Suppressor macrophage (primary cell): Measurements from ENCODE around the gene CIAPIN1.

ENCODE experiments used
- DNase-seq, 4 experiments: peaks; one replicate each; pipeline ENCODE4 v3.0.0-alpha.2; 2020 to 2022
- total RNA-seq, 17 experiments: gene quantifications; one replicate each; lab custom pipeline; 2026; ENCODE audit warnings: mixed read lengths in 6 of 17, inconsistent platforms in 3 of 17; lab: John Stamatoyannopoulos, UW

The CIAPIN1 gene
- total RNA-seq, result 18.0 to 40.8 (median 26.9) reads per million in 17 experiments

DNA sequence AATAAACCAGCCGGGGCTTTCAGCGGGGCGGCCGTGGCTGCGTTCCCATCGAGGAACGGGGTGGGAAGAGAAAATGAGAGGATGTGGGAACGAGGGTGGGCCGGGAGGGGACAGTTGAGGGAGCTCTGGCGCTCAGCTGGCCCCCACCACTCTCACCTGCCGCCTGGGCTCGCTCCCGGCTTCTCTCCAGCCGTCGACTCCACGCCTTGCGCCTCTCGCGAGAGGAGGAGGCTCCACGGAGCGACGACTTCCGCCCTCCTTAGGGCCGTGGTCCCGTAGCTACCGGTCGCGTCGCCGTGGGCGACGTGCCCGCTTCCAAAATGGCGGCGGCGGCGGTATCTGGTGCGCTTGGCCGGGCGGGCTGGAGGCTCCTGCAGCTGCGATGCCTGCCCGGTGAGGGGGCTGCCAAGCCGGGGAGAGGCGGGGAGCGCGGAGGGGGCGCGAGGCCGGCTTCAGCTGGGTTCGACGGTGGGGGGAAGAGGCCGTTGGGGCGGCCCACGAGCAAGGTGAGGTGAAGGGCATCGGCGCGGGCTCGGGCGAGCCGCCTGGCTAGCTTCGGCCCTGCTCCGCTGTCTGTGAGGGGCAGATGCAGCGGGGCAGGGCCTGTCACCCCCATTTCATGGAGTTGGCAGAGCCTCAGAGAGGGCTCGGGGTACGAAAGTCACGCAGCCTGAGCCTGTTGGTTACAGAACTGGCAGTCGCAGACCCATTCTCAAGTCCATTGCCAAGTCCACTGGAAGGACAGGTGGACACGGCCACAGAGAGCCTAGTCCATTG, at the start of gene CIAPIN1, which contains the start of gene COQ9:
CIAPIN1 (minus strand) TSS at position 200 of the 777 bp plus-strand sequence. CDS start 6,457 bp downstream, outside the sequence.
COQ9 (plus strand) TSS at position 294 of the 777 bp plus-strand sequence; CDS start at position 321, 27 bp downstream.
- peak; percentile 94 to 98 (median 97) for DNase-seq

DNA sequence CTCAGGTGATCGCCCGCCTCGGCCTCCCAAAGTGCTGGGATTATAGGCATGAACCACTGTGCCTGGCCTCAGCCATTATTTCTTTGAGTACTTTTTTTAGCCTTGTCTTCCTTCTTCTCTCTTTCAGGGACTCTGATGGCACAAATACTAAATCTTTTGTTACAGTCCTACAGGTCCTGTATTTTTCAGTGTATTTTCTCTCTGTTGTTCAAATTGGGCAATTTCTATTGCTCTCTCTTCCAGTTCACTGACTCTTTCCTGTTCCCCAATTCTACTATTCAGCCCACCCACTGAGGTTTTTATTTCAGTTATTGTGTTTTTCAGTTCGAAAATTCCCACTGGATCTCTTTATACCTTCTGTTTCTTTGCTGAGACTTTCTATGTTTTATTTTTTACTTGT, 46.6 kb upstream of the CIAPIN1 start:
- DNase-seq, result no peak

DNA sequence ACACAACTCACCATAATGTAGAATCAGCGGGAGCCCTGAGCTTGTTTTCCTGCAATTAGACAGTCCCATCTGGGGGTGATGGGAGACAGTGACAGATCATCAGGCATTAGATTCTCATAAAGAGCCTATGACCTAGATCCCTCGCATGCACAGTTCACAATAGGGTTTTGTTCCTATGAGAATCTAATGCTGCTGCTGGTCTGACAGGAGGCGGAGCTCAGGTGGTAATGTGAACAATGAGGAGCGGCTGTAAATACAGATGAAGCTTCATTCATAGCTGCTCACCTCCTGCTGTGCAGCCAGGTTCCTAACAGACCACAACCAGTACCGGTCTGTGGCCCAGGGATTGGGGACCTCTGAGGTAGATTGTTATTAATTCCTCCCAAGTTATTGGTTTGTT, 42.0 kb upstream of the CIAPIN1 start:
- DNase-seq, result no peak

DNA sequence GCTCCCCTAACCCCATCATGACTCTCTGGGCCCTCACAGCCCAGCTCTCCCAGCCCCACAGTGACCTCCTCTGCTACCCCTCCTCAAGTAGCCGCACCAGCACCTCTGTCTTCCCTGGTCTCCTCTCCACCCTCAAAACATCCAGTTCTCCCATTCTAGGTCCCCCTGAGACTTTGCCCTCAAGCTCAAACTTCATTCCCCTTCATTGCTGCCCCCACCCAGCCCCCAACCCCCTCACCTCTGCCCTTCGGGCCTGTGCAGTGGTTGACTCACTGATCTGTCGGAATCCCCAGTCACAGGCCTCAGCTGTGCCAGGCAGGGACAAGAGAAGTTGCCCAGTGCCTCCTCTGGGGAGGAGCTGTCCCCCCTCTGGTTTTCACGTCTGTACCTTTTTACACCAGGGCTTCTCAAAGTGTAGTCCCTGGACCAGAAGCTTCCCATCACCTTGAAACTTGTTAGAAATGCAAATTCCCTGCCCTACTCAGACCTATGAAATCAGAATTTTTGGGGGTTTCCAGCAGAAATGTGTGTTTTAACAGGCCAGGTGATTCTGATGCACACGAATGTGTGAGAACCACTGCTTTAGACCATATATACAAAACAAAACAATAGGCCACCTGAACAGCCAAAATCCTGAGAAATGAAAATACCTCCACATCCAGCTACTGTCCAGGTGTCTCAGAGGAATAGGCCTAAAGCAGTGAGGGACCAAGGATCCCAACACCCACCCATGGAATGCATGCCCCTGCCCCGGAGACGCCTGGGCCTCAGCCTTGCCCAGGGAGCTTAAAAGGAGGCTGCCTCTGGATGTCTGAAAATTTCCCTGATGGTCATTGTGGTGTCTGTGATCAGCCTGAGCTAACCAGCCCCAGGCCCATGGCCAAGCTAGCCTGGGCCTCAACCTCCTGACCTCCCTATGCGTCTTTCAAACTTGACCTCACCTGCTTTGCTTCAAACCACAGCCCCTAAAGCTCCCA, 40.0 kb upstream of the CIAPIN1 start:
- no peak for DNase-seq

DNA sequence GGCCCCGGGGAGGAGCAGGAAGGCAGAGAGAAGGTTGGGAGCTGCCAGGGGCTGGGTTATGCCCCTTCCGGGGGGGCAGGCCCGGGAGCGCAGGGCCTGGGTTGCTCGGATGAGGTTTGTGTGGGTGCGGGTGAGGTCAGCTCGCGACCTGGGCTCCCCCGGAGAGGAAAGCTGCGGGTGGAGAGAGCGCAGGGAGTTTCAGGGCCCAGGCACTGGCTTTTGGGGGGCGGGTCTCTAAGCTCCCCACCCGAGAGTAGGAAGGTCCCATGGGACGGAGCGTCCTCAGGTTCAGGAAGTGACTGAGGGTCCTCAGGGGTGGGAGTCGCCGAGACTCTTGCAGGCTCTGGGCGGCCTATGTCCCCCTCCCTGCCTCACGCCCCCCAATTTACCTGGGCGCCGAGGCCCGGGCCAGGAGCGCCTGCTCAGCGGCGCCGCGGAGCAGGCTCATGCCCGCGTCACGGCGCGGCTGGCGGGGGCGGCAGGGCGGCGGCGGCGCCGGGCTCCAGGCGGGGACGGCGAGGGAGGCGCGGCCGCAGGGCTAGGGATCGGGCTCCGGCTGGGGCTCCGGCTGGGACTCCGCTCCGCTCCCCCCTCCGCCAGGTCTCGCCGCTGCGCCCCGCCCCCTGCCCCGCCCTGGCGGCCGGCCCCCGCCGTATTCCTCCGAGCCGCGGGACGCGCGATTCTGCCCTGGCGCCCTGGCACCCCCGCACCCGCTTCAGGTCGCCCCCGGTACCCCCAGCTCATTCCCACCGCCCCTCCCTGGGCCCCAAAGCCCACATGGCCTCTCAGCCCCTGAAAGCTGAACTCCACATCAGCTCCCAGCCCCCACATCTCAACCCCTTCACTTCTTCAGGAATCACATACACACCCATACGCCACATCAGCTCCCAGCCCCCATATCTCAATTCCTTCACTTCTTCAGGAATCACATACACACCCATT, 39.0 kb upstream of the CIAPIN1 start, which contains the start of gene DOK4:
DOK4 (minus strand) TSS at position 578 of the 942 bp plus-strand sequence. CDS start 6,986 bp downstream, outside the sequence.
- DNase-seq, result peak; percentile 52 to 91 (median 73)

DNA sequence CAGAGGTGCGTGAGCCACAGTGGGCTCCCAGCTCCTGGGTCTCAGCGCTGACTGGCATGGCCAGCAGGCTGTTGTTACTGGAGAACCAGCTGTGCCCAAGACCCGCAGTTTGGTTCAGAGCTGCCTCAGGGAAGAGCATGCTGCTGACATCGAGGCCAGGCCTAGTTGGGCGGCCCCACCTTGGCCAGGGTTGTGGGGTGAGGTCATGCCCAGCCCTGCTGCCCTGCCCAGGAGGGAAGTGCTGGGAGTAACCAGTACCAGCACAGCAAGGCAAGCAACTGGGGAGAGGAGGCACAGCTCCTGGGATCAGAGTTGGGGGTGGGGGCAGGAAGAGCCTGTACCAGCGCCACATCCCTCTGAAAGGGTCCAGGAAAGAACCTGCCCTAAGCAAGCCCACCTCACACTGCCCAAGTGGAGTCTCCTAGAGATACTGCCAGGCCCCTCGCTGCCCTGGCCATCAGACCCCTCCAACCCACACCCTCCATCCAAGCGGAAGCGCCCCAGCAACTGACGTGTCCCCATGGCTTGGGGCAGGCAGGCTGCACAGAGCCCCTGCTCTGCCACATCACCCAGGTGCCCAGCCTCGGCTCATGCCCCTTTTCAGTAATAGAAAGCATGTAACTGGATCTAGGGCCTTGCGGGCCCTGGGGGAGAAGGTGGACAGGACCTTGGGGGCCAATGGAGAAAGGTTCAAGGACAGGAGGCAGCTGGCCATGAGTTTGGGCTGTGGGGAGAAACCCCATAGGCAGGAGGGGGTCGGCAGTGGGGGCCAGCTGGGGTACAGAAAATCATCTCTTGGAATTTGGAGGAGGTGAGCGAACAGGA, 38.1 kb upstream of the CIAPIN1 start:
- no peak for DNase-seq

DNA sequence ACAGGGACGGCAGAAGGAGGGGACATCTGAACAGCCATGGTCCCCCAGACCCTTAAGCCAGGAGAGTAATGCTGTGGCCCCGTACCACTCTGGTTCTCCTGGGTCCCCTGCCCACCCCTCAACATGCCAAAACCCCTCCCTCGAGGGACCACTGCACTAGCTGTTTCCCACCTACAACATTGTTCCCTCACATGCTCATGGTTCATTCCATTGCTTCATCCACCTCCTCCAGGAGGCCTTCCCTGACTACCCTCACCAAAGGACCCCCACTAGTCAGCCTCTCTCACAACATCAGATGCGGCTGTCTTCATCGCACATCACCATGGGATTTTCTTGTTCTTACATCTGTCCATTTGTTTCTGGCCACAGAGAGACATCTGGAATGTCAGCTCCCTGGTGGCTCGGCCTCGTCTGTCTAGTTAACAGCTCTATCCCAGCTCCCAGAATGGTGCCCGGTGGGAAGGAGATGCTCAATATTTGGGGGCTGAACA, 37.4 kb upstream of the CIAPIN1 start:
- DNase-seq, result no peak

DNA sequence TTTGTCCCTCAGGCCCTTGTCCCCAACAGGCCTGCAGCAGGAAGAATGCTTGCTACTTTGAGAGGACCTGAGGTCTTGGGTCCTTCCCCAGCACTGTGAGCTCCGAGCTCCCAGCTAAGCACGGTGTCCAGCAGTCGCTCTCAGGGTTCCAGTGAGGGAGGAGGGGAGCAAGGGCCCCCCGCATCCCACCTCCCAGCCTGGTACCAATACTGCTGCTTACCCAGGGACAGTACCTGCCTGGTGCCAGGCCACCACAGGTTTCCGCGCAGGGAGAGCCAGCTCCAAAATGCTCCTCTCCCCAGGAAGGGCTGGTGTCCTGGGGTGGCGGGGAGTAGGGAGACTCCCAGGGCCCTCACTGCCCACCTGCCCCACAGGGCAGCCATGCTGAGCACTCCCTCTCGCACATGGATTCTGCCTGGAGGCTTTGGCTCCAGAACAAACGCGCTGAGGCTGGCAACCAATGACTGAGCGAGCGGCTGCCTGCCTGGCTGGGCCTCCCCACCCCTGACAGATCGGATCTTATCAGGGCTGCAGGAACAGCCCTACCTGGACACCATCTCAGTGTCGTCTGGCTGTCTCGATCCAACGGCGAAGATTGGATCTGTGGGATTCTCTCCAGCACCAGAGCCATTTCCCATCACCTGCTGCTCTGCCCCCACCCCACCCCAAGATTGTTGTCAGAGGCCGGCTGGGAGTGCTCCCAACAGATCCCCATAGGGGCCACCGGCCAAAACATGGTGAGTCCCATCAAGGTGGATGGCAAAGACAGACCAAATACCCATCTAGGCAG, 36.7 kb upstream of the CIAPIN1 start:
- DNase-seq, result no peak

DNA sequence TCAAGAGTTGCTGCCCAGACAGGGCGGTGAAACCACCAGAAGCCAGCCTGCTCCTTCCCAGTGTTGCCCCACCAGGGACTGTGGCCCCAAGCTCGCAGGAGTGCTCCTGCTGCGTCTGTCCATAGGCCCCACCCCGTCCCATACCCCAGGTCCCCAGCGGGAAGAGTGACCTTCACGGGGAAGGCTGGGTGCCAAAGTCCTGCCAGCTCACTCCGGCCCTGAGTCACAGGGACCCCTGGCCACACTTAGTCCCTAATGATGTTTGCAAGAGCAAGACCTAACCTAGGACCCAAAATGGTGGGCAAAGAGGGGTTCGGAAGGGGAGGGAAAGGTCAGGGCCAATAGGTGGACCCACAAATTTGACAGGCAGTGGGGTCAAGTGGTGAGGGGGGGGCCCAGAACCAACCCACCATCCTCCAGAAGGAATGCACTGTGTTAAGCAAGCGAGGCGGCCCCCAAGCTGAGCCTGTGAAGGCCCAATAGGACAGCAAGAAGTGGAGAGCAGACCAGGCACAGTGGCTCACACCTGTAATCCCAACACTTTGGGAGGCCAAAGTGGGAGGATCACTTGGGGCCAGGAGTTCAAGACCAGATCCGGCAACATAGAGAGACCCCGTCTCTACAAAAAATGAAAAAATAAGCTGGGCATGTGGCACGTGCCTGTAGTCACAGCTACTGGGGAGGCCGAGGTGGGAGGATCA, 35.8 kb upstream of the CIAPIN1 start:
- no peak for DNase-seq

DNA sequence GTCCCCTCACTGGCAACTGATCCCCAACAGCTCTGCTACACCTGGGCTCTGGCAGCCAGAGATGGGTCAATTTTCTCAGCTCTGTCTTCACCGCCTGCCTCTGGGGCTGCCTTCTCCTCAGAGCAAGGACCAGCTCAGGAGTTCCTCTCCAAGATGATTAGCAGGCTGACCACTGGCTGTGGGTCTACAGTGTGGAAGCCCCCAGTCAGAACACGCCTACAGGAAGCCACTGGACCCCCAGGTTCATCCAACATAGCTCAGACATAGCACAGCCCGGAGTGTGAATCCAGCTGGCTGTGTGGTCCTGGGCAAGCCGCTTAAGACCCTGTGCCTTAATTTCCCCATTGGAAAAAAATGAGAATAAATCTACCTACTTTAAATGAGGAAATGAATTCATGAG, 34.2 kb upstream of the CIAPIN1 start:
- no peak for DNase-seq

DNA sequence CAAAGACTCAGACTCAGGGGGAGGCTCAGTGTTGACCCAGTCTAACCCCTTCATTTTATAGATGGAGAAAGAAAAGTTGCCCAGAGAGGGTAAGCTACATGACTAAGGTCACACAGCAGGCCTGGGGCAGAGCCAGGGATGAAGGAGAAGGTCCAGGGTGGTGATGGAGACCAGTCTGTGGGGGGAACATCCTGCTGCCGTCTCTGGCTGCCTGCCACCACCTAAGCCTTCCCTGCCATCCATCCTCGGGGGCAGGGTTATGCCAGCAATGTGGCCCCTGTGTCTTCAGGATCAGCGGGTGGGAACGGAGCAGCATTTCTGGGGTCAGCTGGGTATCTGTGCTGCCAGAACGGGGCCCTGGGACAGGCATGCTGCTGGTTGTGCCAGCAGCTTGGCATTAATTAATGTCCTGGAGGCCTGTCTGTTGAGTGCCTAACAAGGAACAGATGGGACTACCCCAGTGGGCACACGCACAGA, 33.6 kb upstream of the CIAPIN1 start:
- no peak for DNase-seq

DNA sequence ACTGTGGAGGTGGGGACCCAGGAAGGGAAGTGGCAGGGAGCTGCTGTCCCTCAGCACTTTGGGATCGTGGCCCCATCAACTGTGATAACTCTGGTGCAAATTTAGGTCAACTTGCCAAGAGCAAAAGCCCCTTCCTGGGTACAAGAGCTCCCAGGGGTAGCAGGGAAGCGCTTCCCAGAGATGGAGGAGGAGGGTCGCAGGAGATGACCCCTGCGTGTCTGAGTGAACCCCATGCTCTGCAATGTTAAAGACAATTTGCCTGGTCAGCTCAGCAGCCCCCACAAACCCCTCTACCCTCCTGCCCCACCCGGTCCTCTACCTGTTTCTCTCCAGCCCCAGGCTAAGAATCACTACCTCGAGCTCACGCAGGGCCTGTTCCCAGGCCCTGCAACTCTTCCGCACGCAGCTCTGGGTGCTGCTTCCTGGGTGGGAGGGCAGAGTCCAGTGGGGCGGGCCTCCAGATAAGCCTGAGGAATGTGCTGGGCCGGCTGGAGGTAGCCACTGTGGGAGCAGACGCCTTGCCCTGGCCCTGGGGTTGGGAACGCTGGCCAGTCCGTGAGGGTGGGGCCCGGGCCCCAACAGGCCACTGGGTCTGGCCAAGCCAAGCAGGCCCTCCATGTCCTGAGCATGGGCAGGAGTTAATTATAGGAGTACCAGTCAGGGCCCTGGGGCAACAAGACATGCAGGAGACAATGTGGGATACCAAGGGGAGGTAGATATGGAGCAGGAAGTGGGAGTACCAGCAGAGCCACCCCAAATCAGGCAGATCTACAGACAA, 33.0 kb upstream of the CIAPIN1 start:
- no peak for DNase-seq

DNA sequence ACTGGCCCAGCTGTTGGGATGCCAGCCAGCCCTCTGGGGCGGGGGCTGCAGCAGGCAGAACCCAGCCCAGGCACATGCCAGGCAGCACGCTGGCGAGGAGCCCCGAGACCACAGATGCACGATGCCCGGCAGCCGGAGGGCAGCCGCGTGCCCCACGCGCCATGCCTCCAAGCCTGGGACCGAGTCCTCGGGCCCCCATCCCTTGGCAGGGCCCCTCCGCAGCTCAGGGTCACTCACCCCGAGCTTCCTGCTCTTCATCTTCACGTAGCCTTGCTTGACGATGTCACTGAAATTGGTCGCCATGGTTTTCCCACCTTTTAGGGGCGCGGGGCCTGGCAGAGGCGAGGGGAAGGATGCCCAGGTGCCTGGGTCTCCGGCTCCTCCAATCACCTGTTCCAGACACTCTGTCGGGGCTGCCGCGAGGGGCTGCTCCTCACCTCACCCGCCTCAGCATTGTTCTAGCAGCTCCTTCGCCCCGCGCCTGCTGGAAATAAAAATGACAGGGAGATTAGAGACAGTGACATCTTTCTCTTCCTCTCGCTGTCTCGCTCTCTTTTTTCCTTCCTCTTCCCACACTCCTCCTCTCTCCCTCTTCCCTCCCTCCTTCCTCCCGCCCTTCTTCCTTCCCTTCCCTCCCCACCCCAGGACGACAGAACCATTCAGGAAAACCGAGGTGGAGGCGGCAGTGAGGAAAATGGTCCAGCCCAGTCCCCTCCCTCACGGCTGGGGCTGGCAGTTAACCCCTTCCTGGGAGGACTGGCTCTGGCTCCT, 32.2 kb upstream of the CIAPIN1 start:
- DNase-seq, result no peak

DNA sequence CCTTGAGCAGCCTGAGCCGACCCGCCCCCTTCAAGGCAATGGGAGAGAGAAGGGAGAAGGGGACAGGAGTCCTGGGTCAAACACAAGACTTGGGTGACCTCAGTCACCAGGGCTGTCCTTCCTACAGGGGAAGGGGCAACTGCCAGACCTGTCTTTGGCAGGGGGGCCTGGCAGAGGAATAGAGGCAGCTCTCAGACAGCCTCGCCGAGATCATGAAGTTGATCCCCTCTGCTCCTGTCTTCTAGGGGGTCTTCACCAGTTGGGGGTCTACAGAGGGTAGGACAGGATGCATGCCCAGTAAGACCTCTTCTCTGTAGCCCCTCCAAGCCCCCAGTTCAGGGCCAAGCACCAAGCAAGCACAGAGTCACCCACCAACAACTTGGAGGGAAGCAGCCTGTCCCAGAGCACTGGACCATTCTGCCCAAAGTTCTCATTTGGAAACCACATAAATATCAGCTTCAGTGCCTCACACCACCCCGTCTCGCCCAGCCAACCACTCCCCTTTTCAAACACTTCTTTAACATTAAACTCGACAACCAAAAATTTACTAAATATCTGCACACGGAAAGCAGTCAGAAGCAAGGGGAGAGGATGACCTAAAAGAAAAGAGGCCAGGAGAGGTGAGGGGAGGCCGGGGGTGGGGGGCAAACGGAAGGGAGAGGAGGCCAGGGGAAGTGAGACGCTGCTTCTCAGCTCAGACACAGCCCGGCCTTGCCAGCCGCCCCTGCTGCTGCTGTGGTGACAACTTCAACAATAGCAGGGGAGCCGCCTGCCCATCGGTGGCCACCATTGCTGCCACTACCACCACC, 31.4 kb upstream of the CIAPIN1 start:
- DNase-seq, result peak in 1 of 4 experiments; percentile 16

DNA sequence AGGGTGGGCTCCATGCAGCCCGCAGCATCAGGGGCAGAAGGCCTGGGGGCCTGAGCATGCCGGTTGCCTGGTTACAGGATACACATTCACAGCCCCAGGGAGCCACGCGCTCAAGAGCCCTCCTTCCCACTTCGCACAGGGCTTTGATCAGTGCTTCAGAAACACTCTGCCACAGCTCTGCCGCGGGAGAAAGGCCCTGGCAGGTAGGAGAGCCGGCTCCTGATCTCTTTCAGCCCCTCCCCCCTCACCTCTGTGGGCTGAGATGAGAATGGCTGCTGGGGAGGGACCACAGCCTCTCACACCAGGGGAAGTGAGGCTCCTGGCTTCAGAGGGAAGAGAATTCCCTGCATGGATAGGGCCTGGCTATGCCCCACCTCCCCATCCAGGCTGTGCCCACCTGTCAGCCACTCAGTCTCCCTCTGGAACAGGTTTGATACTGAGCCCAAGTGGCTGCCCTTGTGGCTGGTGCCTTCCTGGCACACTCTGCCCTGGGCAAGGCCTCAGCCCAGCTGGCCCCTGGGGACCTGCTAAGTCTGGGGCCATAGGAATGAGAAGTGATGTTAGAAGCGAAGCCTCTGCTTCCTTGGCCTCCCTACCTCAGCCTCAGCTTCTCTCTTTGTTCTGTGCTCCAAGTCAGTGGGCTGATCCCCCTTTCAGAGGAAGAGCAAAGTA, 30.5 kb upstream of the CIAPIN1 start:
- no peak for DNase-seq
